GM23338 (cell line): Measurements from ENCODE around the gene EIF5A2. TPM values are rescaled to one million over a fixed set of nuclear protein-coding genes. Genes with fewer than 3 reads are reported as not detected.

Experiments used
- ATAC-seq: fragments of 200-7000 bp; cut with Tn5 transposase; 3 replicates; pipeline ENCODE4 v1.9.1; 2020
- DNase-seq: peaks from one replicate; pipeline ENCODE4 v3.0.0-alpha.2; 2015; ENCODE audit warnings: low spot score
- H2AFZ ChIP-seq: fragments of 200-600 bp; sonication (generic); 2 replicates; pipeline ENCODE4 v1.8.0; 2016; ENCODE audit warnings: antibody characterized with exemption, mild to moderate bottlenecking, moderate library complexity
- H3F3A ChIP-seq: fragments of 200-600 bp; sonication (generic); replicated peaks from 2 replicates; pipeline ENCODE4 v1.8.0; 2017; ENCODE audit warnings: antibody characterized with exemption, mixed run types, low read depth
- H3K27ac ChIP-seq: fragments of 200-600 bp; sonication (generic); 2 replicates; pipeline ENCODE4 v1.6.1; 2016; ENCODE audit warnings: low read depth
- H3K27me3 ChIP-seq: fragments of 200-600 bp; sonication (generic); 2 replicates; pipeline ENCODE4 v1.8.0; 2016; ENCODE audit warnings: mild to moderate bottlenecking, mixed run types, moderate library complexity; ENCODE audit not compliant: insufficient read depth
- H3K36me3 ChIP-seq: fragments of 200-600 bp; sonication (generic); 2 replicates; pipeline ENCODE4 v1.8.0; 2016; ENCODE audit warnings: mild to moderate bottlenecking; ENCODE audit not compliant: insufficient read depth
- H3K4me1 ChIP-seq: fragments of 200-600 bp; sonication (generic); 2 replicates; pipeline ENCODE4 v1.8.0; 2016; ENCODE audit warnings: mild to moderate bottlenecking, moderate library complexity; ENCODE audit not compliant: insufficient read depth
- H3K4me2 ChIP-seq: fragments of 200-600 bp; sonication (generic); 2 replicates; pipeline ENCODE4 v1.7.1; 2017; ENCODE audit warnings: mixed run types
- H3K4me3 ChIP-seq: fragments of 200-600 bp; sonication (generic); 2 replicates; pipeline ENCODE4 v1.6.1; 2016; ENCODE audit warnings: mixed run types
- H3K79me2 ChIP-seq: fragments of 200-600 bp; sonication (generic); replicated peaks from 2 replicates; pipeline ENCODE4 v1.8.0; 2017; ENCODE audit warnings: mild to moderate bottlenecking; ENCODE audit not compliant: insufficient read depth
- H3K9me2 ChIP-seq: fragments of 200-600 bp; sonication (generic); 2 replicates; pipeline ENCODE4 v1.8.0; 2017; ENCODE audit not compliant: insufficient read depth
- H4K20me1 ChIP-seq: fragments of 200-600 bp; sonication (generic); replicated peaks from 2 replicates; pipeline ENCODE4 v1.8.0; 2017; ENCODE audit warnings: mild to moderate bottlenecking; ENCODE audit not compliant: insufficient read depth
- H3K27ac Mint-ChIP-seq: 2 replicates; pipeline ENCODE4 v1.8.0; 2020; ENCODE audit warnings: inconsistent platforms, mild to moderate bottlenecking, moderate library complexity, mixed read lengths
- H3K27me3 Mint-ChIP-seq: 3 replicates; pipeline ENCODE4 v1.8.0; 2022; ENCODE audit warnings: low read depth, mild to moderate bottlenecking, moderate library complexity, mixed read lengths, inconsistent platforms; ENCODE audit not compliant: insufficient read depth, poor library complexity
- H3K36me3 Mint-ChIP-seq: 3 replicates; pipeline ENCODE4 v1.8.0; 2021; ENCODE audit warnings: low read depth, mild to moderate bottlenecking, inconsistent platforms, moderate library complexity, mixed read lengths
- H3K4me1 Mint-ChIP-seq: 3 replicates; pipeline ENCODE4 v1.8.0; 2020; ENCODE audit warnings: mild to moderate bottlenecking, inconsistent platforms, mixed read lengths
- H3K4me3 Mint-ChIP-seq: 3 replicates; pipeline ENCODE4 v1.8.0; 2021; ENCODE audit warnings: moderate library complexity, mild to moderate bottlenecking, inconsistent platforms, mixed read lengths
- H3K9me3 Mint-ChIP-seq: 3 replicates; pipeline ENCODE4 v1.8.0; 2020; ENCODE audit warnings: moderate library complexity, mild to moderate bottlenecking, inconsistent platforms, mixed read lengths
- CREB1 ChIP-seq: fragments of 250-450 bp; sonication (Bioruptor Pico); IDR thresholded peaks from 2 replicates; pipeline ENCODE4 v1.5.0; 2020; ENCODE audit warnings: low read depth, mild to moderate bottlenecking, moderate library complexity
- ETS1 ChIP-seq: IDR thresholded peaks from 2 replicates; pipeline ENCODE4 v1.6.1; 2016; ENCODE audit warnings: antibody characterized with exemption
- EZH2phosphoT487 ChIP-seq: fragments of 200-600 bp; sonication (generic); IDR thresholded peaks from one replicate; pipeline ENCODE4 v1.8.1; 2018; ENCODE audit warnings: antibody characterized with exemption; ENCODE audit not compliant: unreplicated experiment
- JUNB ChIP-seq: IDR thresholded peaks from one replicate; pipeline ENCODE4 v1.6.1; 2016; ENCODE audit warnings: antibody characterized with exemption; ENCODE audit not compliant: unreplicated experiment
- NANOG ChIP-seq: IDR thresholded peaks from 2 replicates; pipeline ENCODE4 v1.6.1; 2016; ENCODE audit warnings: antibody characterized with exemption, borderline replicate concordance
- REST ChIP-seq: IDR thresholded peaks from one replicate; pipeline ENCODE4 v1.6.1; 2018; ENCODE audit warnings: antibody characterized with exemption; ENCODE audit not compliant: unreplicated experiment
- ZNF114 ChIP-seq: fragments of 250-450 bp; sonication (Bioruptor Pico); IDR thresholded peaks from 2 replicates; pipeline ENCODE4 v1.5.0; 2020; ENCODE audit warnings: mild to moderate bottlenecking, moderate library complexity
- ZNF331 ChIP-seq: fragments of 250-450 bp; sonication (Bioruptor Pico); IDR thresholded peaks from 2 replicates; pipeline ENCODE4 v1.5.0; 2020; ENCODE audit warnings: low read depth, mild to moderate bottlenecking, moderate library complexity
- ZNF462 ChIP-seq: fragments of 250-450 bp; sonication (Bioruptor Pico); IDR thresholded peaks from 2 replicates; pipeline ENCODE4 v1.5.0; 2020; ENCODE audit warnings: mild to moderate bottlenecking, moderate library complexity
- polyA plus RNA-seq: library from polyadenylated mRNA; unstranded; fragments of >200 nt; fragmentation: Nextera tagmentation; extraction: Ambion mirVana; gene quantifications from 2 replicates; pipeline ENCODE4 v1.2.1, GENCODE V29; 2016
- total RNA-seq: library from RNA; depleted of rRNA; stranded (reverse); fragments of >200 nt; shearing (Covaris generic); gene quantifications from 2 replicates; pipeline ENCODE4 v1.2.3, GENCODE V29; 2014

Gene EIF5A2
- total and polyA plus RNA-seq, 2 experiments from 2014 or later = 5.9 to 11.7 TPM

- DNase-seq = no peak
- Histone ChIP-seq H3K79me2 (no peaks in the 10 kb centered on the region), H4K20me1 (no peaks in the 10 kb centered on the region; the same call in 1 of the 2 replicates), H3K4me3 (no peak overlapping the region), H3K4me1 (peaks cover 8% of the 10 kb centered on the region), H3K9me2 (peaks cover 8% of the 10 kb centered on the region), H2AFZ (no peak overlapping the region), H3K4me2 (no peak overlapping the region), H3K27ac (no peak overlapping the region), H3F3A (no peaks in the 10 kb centered on the region), H3K36me3 (no peaks in the 10 kb centered on the region; the same call in 1 of the 2 replicates), H3K27me3 (peaks cover 28% of the 10 kb centered on the region)
- no peak for TF ChIP-seq ZNF331 (CRISPR knock-in tag)
- no peak for TF ChIP-seq EZH2phosphoT487
- no peak for TF ChIP-seq REST
- TF ChIP-seq CREB1 (CRISPR knock-in tag) = no peak
- TF ChIP-seq JUNB = no peak
- TF ChIP-seq ETS1 = no peak
- Mint-ChIP-seq H3K9me3 (peaks cover 18% of the 10 kb centered on the region), H3K27ac (no peak overlapping the region), H3K27me3 (peaks cover 23% of the 10 kb centered on the region), H3K4me3 (no peak overlapping the region), H3K4me1 (peaks cover 12% of the 10 kb centered on the region), H3K36me3 (peaks cover 16% of the 10 kb centered on the region)
- no peak for ATAC-seq
Observed at GRCh38 chr3:170911051-170911450, 2.6 kb upstream of the EIF5A2 start.

- no peak overlapping the region for H3K4me3 ChIP-seq
- no peak for DNase-seq
- peaks cover 18% of the 10 kb centered on the region for H3K9me3 Mint-ChIP-seq
- TF ChIP-seq NANOG = no peak
- no peak for TF ChIP-seq ZNF114
- no peak for TF ChIP-seq ZNF462 (CRISPR knock-in tag)
- TF ChIP-seq JUNB = no peak
- no peak for TF ChIP-seq ETS1
Observed at GRCh38 chr3:170910542-170910941, 2.1 kb upstream of the EIF5A2 start.

More at GRCh38 chr3:170910542-170910941, 2.1 kb upstream of the EIF5A2 start:
- Mint-ChIP-seq H3K36me3 (peaks cover 16% of the 10 kb centered on the region), H3K4me3 (no peak overlapping the region), H3K27ac (no peak overlapping the region), H3K4me1 (peaks cover 12% of the 10 kb centered on the region), H3K27me3 (peaks cover 23% of the 10 kb centered on the region)
- Histone ChIP-seq H3K27me3 (peaks cover 28% of the 10 kb centered on the region), H3K27ac (no peak overlapping the region), H3K79me2 (no peaks in the 10 kb centered on the region), H3K4me2 (no peak overlapping the region), H3K9me2 (peaks cover 8% of the 10 kb centered on the region), H2AFZ (no peak overlapping the region), H3K36me3 (no peaks in the 10 kb centered on the region; the same call in 1 of the 2 replicates), H3F3A (no peaks in the 10 kb centered on the region), H4K20me1 (no peaks in the 10 kb centered on the region; the same call in 1 of the 2 replicates), H3K4me1 (peaks cover 8% of the 10 kb centered on the region)
- ATAC-seq = no peak
